ENCODE data around the gene IFNA13.

Gene IFNA13

DNA sequence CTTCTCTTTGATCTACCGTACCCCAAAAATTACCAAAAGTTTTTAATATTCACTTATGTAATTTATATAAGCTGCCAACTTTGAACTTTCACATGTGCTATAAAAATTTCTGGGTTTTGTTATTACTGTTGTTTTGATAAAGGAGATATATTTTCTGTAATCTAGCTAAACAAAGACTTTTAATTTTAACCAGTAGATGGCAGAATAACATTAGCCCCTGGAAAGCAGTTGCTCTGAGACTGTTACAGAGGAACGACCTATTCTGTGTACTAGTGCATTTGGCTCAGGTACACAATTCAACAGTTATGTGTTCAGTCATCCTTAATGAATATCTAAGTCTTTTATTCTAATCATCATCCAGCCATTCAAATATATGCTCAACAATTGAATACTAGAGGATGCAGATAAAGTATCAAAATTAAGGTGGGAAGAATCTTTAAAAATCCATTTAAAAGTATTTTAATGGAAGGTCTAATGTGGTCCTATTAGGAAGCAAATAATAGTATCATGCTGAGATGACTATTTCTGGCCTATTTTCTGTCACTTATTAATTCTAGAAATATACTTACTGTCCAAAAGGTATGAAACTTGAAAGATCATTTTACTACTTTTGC lies 41.2 kb downstream of the IFNA13 start:
- Histone ChIP-seq H3K27me3 (ENCODE audit: control insufficient read depth in 2 of 2, insufficient read depth in 2 of 2, low read length in 2 of 2) (no peaks in the 10 kb centered on the region), H3K4me3 (ENCODE audit: low read length in 2 of 2) (no peak overlapping the region), H3K27ac (ENCODE audit: low read depth in 2 of 2, low read length in 2 of 2) (no peak overlapping the region), H3K9me3 (ENCODE audit: control insufficient read depth in 2 of 2, low read length in 2 of 2) (no peaks in the 10 kb centered on the region), H3K4me1 (ENCODE audit: control insufficient read depth in 2 of 2, insufficient read depth in 2 of 2, low read length in 2 of 2) (peaks cover 0 to 3% of the 10 kb centered on the region in 2 donors), H3K9ac (ENCODE audit: low read depth in 1 of 2, low read length in 2 of 2) (no peak overlapping the region), H3K36me3 (ENCODE audit: control insufficient read depth in 2 of 2, insufficient read depth in 2 of 2, low read length in 2 of 2) (peaks cover 15 to 19% of the 10 kb centered on the region in 2 donors)

DNA sequence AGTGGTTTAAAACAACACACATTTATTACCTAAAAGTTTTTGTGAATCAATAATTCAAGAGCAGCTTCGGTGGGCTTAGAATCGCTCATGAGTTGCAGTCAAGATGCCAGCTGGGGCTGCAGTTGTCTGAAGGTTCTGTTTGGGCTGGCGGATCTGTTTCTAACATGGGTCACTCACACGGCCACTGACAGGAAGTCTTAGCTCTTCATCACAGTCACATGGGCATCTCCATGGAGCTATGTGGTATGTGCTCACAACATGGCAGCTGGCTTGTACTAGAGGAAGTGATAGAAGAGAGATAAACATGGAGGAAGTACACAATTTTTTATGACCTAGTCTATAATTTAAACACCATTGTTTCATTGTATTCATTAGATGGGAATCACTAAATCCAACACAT lies 43.8 kb downstream of the IFNA13 start:
- peaks cover 19% of the 10 kb centered on the region in 2 donors for H3K36me3 ChIP-seq (ENCODE audit: control insufficient read depth in 2 of 2, insufficient read depth in 2 of 2, low read length in 2 of 2)
- H3K4me3 ChIP-seq (ENCODE audit: low read length in 2 of 2): no peak overlapping the region
- H3K9ac ChIP-seq (ENCODE audit: low read depth in 1 of 2, low read length in 2 of 2): no peak overlapping the region
- H3K9me3 ChIP-seq (ENCODE audit: control insufficient read depth in 2 of 2, low read length in 2 of 2): no peaks in the 10 kb centered on the region
- H3K27ac ChIP-seq (ENCODE audit: low read depth in 2 of 2, low read length in 2 of 2): no peak overlapping the region
- H3K27me3 ChIP-seq (ENCODE audit: control insufficient read depth in 2 of 2, insufficient read depth in 2 of 2, low read length in 2 of 2): no peaks in the 10 kb centered on the region
- H3K4me1 ChIP-seq (ENCODE audit: control insufficient read depth in 2 of 2, insufficient read depth in 2 of 2, low read length in 2 of 2): no peaks in the 10 kb centered on the region

- Histone ChIP-seq H3K36me3 (ENCODE audit: control insufficient read depth in 2 of 2, insufficient read depth in 2 of 2, low read length in 2 of 2) (peaks cover 19% of the 10 kb centered on the region in 2 donors), H3K9ac (ENCODE audit: low read depth in 1 of 2, low read length in 2 of 2) (no peak overlapping the region)
Observed at GRCh38 chr9:21322911-21323461, 44.9 kb downstream of the IFNA13 start.

DNA sequence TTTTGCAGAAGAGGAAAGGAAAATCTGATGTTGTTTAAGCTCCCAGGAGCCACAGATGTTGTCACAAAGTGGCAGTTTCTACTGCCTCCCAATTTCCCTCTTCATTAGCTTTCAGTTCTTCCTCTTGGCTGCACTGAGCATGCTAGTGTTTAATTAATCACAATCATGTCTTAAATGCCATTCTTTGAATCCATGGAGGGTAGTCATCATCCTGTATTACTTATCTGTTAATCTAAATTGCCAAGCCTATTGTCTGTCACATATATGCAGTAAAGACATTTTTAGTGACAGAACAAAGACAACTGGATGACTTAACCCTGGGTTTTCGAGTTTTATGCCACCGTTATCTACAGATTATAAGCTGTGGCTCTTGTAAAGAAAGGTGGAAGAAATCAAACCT lies 47.4 kb downstream of the IFNA13 start:
- peaks cover 0 to 2% of the 10 kb centered on the region in 2 donors for H3K4me1 ChIP-seq (ENCODE audit: control insufficient read depth in 2 of 2, insufficient read depth in 2 of 2, low read length in 2 of 2)
- no peak overlapping the region for H3K4me3 ChIP-seq (ENCODE audit: low read length in 2 of 2)
- no peak overlapping the region for H3K27ac ChIP-seq (ENCODE audit: low read depth in 2 of 2, low read length in 2 of 2)
- no peak overlapping the region for H3K9ac ChIP-seq (ENCODE audit: low read depth in 1 of 2, low read length in 2 of 2)
- no peaks in the 10 kb centered on the region for H3K9me3 ChIP-seq (ENCODE audit: control insufficient read depth in 2 of 2, low read length in 2 of 2)
- peaks cover 16 to 19% of the 10 kb centered on the region in 2 donors for H3K36me3 ChIP-seq (ENCODE audit: control insufficient read depth in 2 of 2, insufficient read depth in 2 of 2, low read length in 2 of 2)
- H3K27me3 ChIP-seq (ENCODE audit: control insufficient read depth in 2 of 2, insufficient read depth in 2 of 2, low read length in 2 of 2): no peaks in the 10 kb centered on the region

More at GRCh38 chr9:21322911-21323461, 44.9 kb downstream of the IFNA13 start:
- Histone ChIP-seq H3K9me3 (ENCODE audit: control insufficient read depth in 2 of 2, low read length in 2 of 2) (no peaks in the 10 kb centered on the region), H3K27ac (ENCODE audit: low read depth in 2 of 2, low read length in 2 of 2) (no peak overlapping the region), H3K4me1 (ENCODE audit: control insufficient read depth in 2 of 2, insufficient read depth in 2 of 2, low read length in 2 of 2) (peaks cover 0 to 2% of the 10 kb centered on the region in 2 donors), H3K4me3 (ENCODE audit: low read length in 2 of 2) (no peak overlapping the region), H3K27me3 (ENCODE audit: control insufficient read depth in 2 of 2, insufficient read depth in 2 of 2, low read length in 2 of 2) (no peaks in the 10 kb centered on the region)

DNA sequence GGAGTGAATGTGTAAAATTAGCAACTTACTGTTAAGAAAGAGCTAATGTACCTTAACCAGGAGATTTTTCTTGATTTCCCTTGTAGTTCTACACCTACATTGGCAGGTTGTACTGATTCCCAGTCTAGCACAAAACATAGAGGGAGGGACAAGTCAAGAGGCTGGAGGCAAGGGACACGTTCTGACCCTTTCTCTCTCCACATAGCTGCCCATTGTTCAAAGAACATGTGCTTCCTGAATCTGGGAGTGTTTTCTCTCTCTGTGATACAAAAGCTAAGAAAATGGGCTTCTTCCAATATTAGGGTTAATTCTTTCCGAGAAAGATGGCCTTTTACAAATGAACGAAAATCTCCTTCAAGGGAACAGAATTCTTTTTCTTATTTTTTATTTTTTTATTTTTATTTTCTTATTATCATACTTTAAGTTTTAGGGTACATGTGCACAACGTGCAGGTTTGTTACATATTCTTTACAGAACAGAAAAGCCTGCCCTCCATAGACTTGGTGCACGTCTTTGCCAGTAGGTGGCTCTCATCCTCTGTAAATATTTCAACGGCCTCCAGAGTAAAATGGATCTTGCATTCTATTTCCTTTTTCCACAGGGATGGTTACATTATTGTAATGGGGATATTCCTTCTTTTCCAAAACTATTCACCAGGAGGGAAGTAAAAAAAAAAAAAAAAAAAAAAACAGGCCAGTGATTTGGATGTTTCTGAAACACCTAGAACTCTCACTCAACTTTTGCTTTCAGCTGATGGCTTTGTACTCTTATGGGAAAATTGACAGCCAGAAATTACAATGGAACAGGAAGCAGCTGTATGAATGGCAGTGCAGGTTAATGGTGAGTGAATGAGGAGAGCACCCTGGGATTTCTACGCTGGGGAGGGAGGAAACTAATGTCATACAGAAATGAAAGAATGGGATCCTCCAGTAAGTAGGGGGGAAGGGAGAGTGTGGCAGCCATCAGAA lies 49.6 kb downstream of the IFNA13 start:
- no peaks in the 10 kb centered on the region for H3K27me3 ChIP-seq (ENCODE audit: control insufficient read depth in 2 of 2, insufficient read depth in 2 of 2, low read length in 2 of 2)
- H3K9ac ChIP-seq (ENCODE audit: low read depth in 1 of 2, low read length in 2 of 2): no peak overlapping the region
- H3K36me3 ChIP-seq (ENCODE audit: control insufficient read depth in 2 of 2, insufficient read depth in 2 of 2, low read length in 2 of 2): peaks cover 7 to 9% of the 10 kb centered on the region in 2 donors
- H3K4me1 ChIP-seq (ENCODE audit: control insufficient read depth in 2 of 2, insufficient read depth in 2 of 2, low read length in 2 of 2): peaks cover 0 to 2% of the 10 kb centered on the region in 2 donors
- H3K4me3 ChIP-seq (ENCODE audit: low read length in 2 of 2): no peak overlapping the region
- H3K9me3 ChIP-seq (ENCODE audit: control insufficient read depth in 2 of 2, low read length in 2 of 2): no peaks in the 10 kb centered on the region
- no peak overlapping the region for H3K27ac ChIP-seq (ENCODE audit: low read depth in 2 of 2, low read length in 2 of 2)

Data from mucosa of rectum (tissue), 2 donors.